Hepatocyte (in vitro differentiated cells): ENCODE measurements around the gene ITFG1.

ENCODE experiments used
- EZH2 ChIP-seq: fragments of 200-600 bp; sonication (generic); IDR thresholded peaks from 2 replicates; pipeline ENCODE4 v1.6.1; 2016; ENCODE audit warnings: antibody characterized with exemption, mild to moderate bottlenecking, borderline replicate concordance
- TF ChIP-seq, protein P1 (sequence below): fragments of 200-600 bp; sonication (generic); IDR thresholded peaks from 2 replicates; pipeline ENCODE4 v1.5.1; 2016; ENCODE audit warnings: antibody characterized with exemption, mild to moderate bottlenecking; ENCODE audit not compliant: poor library complexity

DNA sequence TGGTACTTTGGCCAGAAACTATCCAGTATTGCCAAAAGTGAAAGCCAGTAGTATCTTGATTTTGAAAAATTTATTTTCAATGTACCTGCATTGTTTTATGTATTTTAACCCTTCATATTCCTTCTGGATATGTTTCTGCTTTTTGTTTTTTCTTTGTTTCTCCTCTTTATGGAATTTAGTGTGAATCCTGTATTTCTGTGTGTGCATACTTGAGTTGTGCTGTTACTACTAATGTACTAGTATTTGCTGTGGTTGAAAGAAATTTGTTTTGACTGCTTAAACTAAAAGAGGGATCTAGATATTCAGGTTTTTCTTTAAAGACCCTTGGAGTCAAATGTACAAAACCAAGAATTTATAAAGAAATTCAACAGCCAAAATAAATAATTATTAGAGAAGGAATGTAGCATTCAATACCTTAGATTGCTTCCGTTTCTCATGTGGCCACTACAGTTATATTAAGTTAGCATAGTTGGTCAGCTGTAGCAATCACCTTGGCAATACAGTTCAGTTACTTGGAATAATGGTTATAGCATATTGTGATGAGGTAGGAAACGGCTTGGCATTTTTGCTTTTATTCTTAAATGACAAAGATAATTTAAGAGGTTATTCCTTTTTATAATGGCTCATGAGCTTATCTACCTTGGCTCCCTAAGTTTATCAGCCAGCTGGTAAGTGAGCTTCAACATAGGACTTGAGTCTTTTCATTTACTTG, 5.2 kb upstream of the ITFG1 start:
- TF ChIP-seq, protein P1, sequence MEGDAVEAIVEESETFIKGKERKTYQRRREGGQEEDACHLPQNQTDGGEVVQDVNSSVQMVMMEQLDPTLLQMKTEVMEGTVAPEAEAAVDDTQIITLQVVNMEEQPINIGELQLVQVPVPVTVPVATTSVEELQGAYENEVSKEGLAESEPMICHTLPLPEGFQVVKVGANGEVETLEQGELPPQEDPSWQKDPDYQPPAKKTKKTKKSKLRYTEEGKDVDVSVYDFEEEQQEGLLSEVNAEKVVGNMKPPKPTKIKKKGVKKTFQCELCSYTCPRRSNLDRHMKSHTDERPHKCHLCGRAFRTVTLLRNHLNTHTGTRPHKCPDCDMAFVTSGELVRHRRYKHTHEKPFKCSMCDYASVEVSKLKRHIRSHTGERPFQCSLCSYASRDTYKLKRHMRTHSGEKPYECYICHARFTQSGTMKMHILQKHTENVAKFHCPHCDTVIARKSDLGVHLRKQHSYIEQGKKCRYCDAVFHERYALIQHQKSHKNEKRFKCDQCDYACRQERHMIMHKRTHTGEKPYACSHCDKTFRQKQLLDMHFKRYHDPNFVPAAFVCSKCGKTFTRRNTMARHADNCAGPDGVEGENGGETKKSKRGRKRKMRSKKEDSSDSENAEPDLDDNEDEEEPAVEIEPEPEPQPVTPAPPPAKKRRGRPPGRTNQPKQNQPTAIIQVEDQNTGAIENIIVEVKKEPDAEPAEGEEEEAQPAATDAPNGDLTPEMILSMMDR: no peak
- TF ChIP-seq EZH2: no peak
